Body of pancreas (tissue), 4 donors: ENCODE results near the gene PTPRN2. TPM values are rescaled to one million over a fixed set of nuclear protein-coding genes. Genes with fewer than 3 reads are reported as not detected.

Experiments
- ATAC-seq: fragments of 150-250 bp; one replicate; pipeline ENCODE4 v1.9.1; 2016
- DNase-seq, 4 donors: peaks; one replicate each; pipeline ENCODE4 v3.0.0-alpha.2; 2019
- H3K27ac ChIP-seq, 4 donors: fragments of 200-600 bp; sonication (generic); 1 replicate in 3 of 4; 2 replicates in 1 of 4; pipeline versions ENCODE4 v1.5.1 to v1.6.1; 2016 to 2019; ENCODE audit warnings: mild to moderate bottlenecking in 1 of 4, mixed read lengths in 1 of 4, moderate library complexity in 1 of 4
- H3K27me3 ChIP-seq, 2 donors: fragments of 200-600 bp; sonication (generic); one replicate each; pipeline ENCODE4 v1.6.0; 2016; ENCODE audit warnings: mild to moderate bottlenecking in 1 of 2
- H3K36me3 ChIP-seq, 2 donors: fragments of 200-600 bp; sonication (generic); replicated peaks in 1 of 2; 2 replicates each; pipeline ENCODE4 v1.5.1; 2016; ENCODE audit warnings: low read depth in 2 of 2; ENCODE audit not compliant: insufficient read depth in 1 of 2
- H3K4me1 ChIP-seq: fragments of 200-600 bp; sonication (generic); one replicate; pipeline ENCODE4 v1.6.0; 2016
- H3K4me3 ChIP-seq, 2 donors: fragments of 200-600 bp; sonication (generic); 1 replicate in 1 of 2; 2 replicates in 1 of 2; pipeline ENCODE4 v1.5.1; 2016 to 2019
- H3K9me3 ChIP-seq, 3 donors: fragments of 200-600 bp; sonication (generic); 1 replicate in 2 of 3; 2 replicates in 1 of 3; pipeline ENCODE4 v1.5.1; 2016
- POLR2A ChIP-seq, 3 donors: fragments of 450-650 bp; IDR thresholded peaks; one replicate each; pipeline ENCODE4 v1.6.1; 2016; ENCODE audit warnings: antibody characterized with exemption in 3 of 3, mild to moderate bottlenecking in 2 of 3
- WGBS, 2 donors: methylation state at CpG; one replicate each; pipeline ENCODE4 v1.1.5; 2017; 5-methylcytosine and 5-hydroxymethylcytosine counted together
- intact Hi-C: fragments of 100-400 bp; cut with DNase I; formaldehyde crosslinking; loops from one replicate; pipeline ENCODE4 v1.15.1; 2023
- total RNA-seq, 2 donors: library from RNA; depleted of rRNA; stranded (reverse); fragments of >200 nt; gene quantifications; one replicate each; pipeline ENCODE4 v1.1.0, GENCODE V29; 2016
- TF ChIP-seq, protein P1 (sequence below), 7 experiments: fragments of 450-650 bp in 4 of 7; fragments of 200-600 bp in 3 of 7; sonication (generic) in 3 of 7; IDR thresholded peaks; one replicate each; pipeline ENCODE4 v1.5.1; 2016 to 2019; ENCODE audit warnings: antibody characterized with exemption in 7 of 7

Gene PTPRN2
- total RNA-seq, 2 donors from 2014 or later: 31.6 to 76.1 TPM

- intact Hi-C loops: no loop called here
- Histone ChIP-seq H3K27me3 (no peaks in the 10 kb centered on the region), H3K4me3 (no peak overlapping the region), H3K27ac (no peak overlapping the region), H3K4me1 (no peaks in the 10 kb centered on the region), H3K36me3 (no peaks in the 10 kb centered on the region), H3K9me3 (no peaks in the 10 kb centered on the region)
- TF ChIP-seq, protein P1, sequence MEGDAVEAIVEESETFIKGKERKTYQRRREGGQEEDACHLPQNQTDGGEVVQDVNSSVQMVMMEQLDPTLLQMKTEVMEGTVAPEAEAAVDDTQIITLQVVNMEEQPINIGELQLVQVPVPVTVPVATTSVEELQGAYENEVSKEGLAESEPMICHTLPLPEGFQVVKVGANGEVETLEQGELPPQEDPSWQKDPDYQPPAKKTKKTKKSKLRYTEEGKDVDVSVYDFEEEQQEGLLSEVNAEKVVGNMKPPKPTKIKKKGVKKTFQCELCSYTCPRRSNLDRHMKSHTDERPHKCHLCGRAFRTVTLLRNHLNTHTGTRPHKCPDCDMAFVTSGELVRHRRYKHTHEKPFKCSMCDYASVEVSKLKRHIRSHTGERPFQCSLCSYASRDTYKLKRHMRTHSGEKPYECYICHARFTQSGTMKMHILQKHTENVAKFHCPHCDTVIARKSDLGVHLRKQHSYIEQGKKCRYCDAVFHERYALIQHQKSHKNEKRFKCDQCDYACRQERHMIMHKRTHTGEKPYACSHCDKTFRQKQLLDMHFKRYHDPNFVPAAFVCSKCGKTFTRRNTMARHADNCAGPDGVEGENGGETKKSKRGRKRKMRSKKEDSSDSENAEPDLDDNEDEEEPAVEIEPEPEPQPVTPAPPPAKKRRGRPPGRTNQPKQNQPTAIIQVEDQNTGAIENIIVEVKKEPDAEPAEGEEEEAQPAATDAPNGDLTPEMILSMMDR (IDR thresholded peaks at IDR 0.05): no peak
- no peak for TF ChIP-seq POLR2A (IDR thresholded peaks at IDR 0.05)
- 91 to 92% methylated on average over 27 to 36 of the region's 36 CpGs for WGBS, 2 donors
- ATAC-seq (no peak), DNase-seq (no peak)
Measured at GRCh38 chr7:157719705-157720655, 867.6 kb downstream of the PTPRN2 start.

- TF ChIP-seq, protein P1 (IDR thresholded peaks at IDR 0.05): no peak
- TF ChIP-seq POLR2A (IDR thresholded peaks at IDR 0.05): no peak
- WGBS, 2 donors: 80 to 89% methylated on average over 11 to 20 of the region's 21 CpGs
- Histone ChIP-seq H3K27me3 (no peaks in the 10 kb centered on the region), H3K4me1 (no peaks in the 10 kb centered on the region), H3K9me3 (no peaks in the 10 kb centered on the region), H3K27ac (no peak overlapping the region), H3K4me3 (no peak overlapping the region), H3K36me3 (no peaks in the 10 kb centered on the region)
- ATAC-seq (no peak), DNase-seq (no peak)
- intact Hi-C loops: no loop called here
Measured at GRCh38 chr7:157719008-157719682, 868.5 kb downstream of the PTPRN2 start.

GRCh38 chr7:157718303-157719007 lies 869.2 kb downstream of the PTPRN2 start:
- Histone ChIP-seq H3K36me3 (no peaks in the 10 kb centered on the region), H3K9me3 (no peaks in the 10 kb centered on the region), H3K4me3 (no peak overlapping the region), H3K27me3 (no peaks in the 10 kb centered on the region), H3K4me1 (no peaks in the 10 kb centered on the region), H3K27ac (no peak overlapping the region)
- intact Hi-C loops: no loop called here
- TF ChIP-seq POLR2A (IDR thresholded peaks at IDR 0.05): no peak
- TF ChIP-seq, protein P1 (IDR thresholded peaks at IDR 0.05): no peak
- 82 to 88% methylated on average over 23 to 27 of the region's 27 CpGs for WGBS, 2 donors
- no peak for ATAC-seq
- no peak for DNase-seq

GRCh38 chr7:157717211-157718174 lies 870.1 kb downstream of the PTPRN2 start:
- H3K36me3 ChIP-seq: no peaks in the 10 kb centered on the region
- no peak for DNase-seq
- TF ChIP-seq POLR2A (IDR thresholded peaks at IDR 0.05): no peak
- TF ChIP-seq, protein P1 (IDR thresholded peaks at IDR 0.05): no peak
- no peak for ATAC-seq
- no peaks in the 10 kb centered on the region for H3K4me1 ChIP-seq
- intact Hi-C loops: no loop called here
- no peak overlapping the region for H3K27ac ChIP-seq
- H3K9me3 ChIP-seq: no peaks in the 10 kb centered on the region
- no peak overlapping the region for H3K4me3 ChIP-seq
- WGBS, 2 donors: 89 to 91% methylated on average over 30 to 31 of the region's 31 CpGs
- no peaks in the 10 kb centered on the region for H3K27me3 ChIP-seq
